ENCODE results near the gene DPP9.

Gene DPP9

GRCh38 chr19:4678881-4679790, 44.5 kb downstream of the DPP9 start:
- no peaks in the 10 kb centered on the region for H3K79me2 ChIP-seq (ENCODE audit: insufficient read depth, low read length)
- no peaks in the 10 kb centered on the region for H3K27me3 ChIP-seq (ENCODE audit: insufficient read depth, low read length, poor library complexity, severe bottlenecking)
- no peak overlapping the region for H2AFZ ChIP-seq (ENCODE audit: low read length)
- no peaks in the 10 kb centered on the region for H3K9me3 ChIP-seq (ENCODE audit: insufficient read depth, low read depth, low read length)
- no peaks in the 10 kb centered on the region for H4K20me1 ChIP-seq (ENCODE audit: insufficient read depth, low read length, poor library complexity, severe bottlenecking)
- no peaks in the 10 kb centered on the region for H3F3A ChIP-seq (ENCODE audit: low read depth)
- no peaks in the 10 kb centered on the region for H3K4me1 ChIP-seq (ENCODE audit: insufficient read depth, low read length, poor library complexity, severe bottlenecking)
- no peaks in the 10 kb centered on the region for H3K9me2 ChIP-seq (replicated peaks; ENCODE audit: low read depth, low read length)
- no peak for TF ChIP-seq CTCF (conservative IDR thresholded peaks at IDR 0.05; ENCODE audit: low read length)
- TF ChIP-seq EZH2phosphoT487 (IDR thresholded peaks at IDR 0.05; ENCODE audit: borderline replicate concordance): no peak
- H3K36me3 ChIP-seq (ENCODE audit: insufficient read depth, low read length): peaks cover 7% of the 10 kb centered on the region; the same call in 1 of the 2 replicates
- no peak overlapping the region for H3K4me2 ChIP-seq (ENCODE audit: low read depth, low read length, poor library complexity, severe bottlenecking)
- no peak overlapping the region for H3K4me3 ChIP-seq (ENCODE audit: low read length, poor library complexity, severe bottlenecking)
- no peak overlapping the region for H3K9ac ChIP-seq (ENCODE audit: low read depth, low read length, poor library complexity, severe bottlenecking)

DNA sequence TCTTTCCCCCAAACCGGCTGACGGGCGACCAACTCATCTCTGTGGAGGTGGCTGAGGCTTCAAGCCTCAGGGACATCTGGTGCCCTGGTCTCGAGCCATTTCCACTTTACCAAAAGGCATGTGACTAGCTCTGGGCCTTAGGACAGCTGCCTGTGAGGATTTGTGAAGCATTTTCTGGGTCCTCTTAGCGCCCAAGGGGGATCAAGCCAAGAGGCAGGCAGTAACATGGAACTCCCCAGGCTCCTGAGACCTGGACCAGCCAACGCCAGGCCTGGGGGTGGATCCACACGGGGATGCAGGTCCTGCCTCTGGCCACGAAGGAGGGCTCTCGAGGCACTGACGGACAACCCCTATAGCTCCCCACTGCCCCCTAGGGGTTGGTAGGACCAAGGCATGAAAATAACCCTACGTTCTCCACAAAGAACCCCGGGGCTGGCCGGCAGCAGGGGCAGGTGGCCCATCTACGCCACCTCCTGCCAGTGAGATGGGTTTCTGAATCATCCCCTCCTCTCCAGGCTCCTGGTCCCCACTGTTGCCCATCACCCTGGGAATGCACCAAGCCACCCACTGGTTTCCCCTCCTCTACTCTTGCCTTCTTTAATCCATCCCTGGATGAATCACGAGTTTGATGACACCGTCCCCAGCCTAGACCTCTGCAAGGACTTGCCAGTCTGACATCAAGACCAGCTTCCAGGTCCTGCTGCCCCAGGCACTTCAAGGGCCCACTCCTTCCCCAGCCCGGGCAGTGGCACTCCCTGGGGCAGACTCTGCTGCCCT, 46.5 kb downstream of the DPP9 start:
- H3F3A ChIP-seq (ENCODE audit: low read depth): 0 out of 2 replicates have a peak, but pooled peaks cover 2% of the 10 kb centered on the region
- H3K27me3 ChIP-seq (ENCODE audit: insufficient read depth, low read length, poor library complexity, severe bottlenecking): no peaks in the 10 kb centered on the region
- no peak overlapping the region for H3K9ac ChIP-seq (ENCODE audit: low read depth, low read length, poor library complexity, severe bottlenecking)
- H3K9me3 ChIP-seq (ENCODE audit: insufficient read depth, low read depth, low read length): no peaks in the 10 kb centered on the region
- H3K36me3 ChIP-seq (ENCODE audit: insufficient read depth, low read length): peaks cover 7% of the 10 kb centered on the region; the same call in 1 of the 2 replicates
- no peaks in the 10 kb centered on the region for H3K79me2 ChIP-seq (ENCODE audit: insufficient read depth, low read length)
- H3K4me1 ChIP-seq (ENCODE audit: insufficient read depth, low read length, poor library complexity, severe bottlenecking): no peaks in the 10 kb centered on the region
- H3K4me2 ChIP-seq (ENCODE audit: low read depth, low read length, poor library complexity, severe bottlenecking): no peak overlapping the region
- no peak overlapping the region for H2AFZ ChIP-seq (ENCODE audit: low read length)
- H3K4me3 ChIP-seq (ENCODE audit: low read length, poor library complexity, severe bottlenecking): no peak overlapping the region
- no peaks in the 10 kb centered on the region for H3K9me2 ChIP-seq (replicated peaks; ENCODE audit: low read depth, low read length)
- TF ChIP-seq CTCF (conservative IDR thresholded peaks at IDR 0.05; ENCODE audit: low read length) (peak; percentile 55), EZH2phosphoT487 (IDR thresholded peaks at IDR 0.05; ENCODE audit: borderline replicate concordance) (no peak)
- no peaks in the 10 kb centered on the region for H4K20me1 ChIP-seq (ENCODE audit: insufficient read depth, low read length, poor library complexity, severe bottlenecking)

GRCh38 chr19:4675346-4675745, 48.3 kb downstream of the DPP9 start:
- Histone ChIP-seq H3K4me2 (ENCODE audit: low read depth, low read length, poor library complexity, severe bottlenecking) (no peak overlapping the region), H2AFZ (ENCODE audit: low read length) (no peak overlapping the region), H3K4me1 (ENCODE audit: insufficient read depth, low read length, poor library complexity, severe bottlenecking) (no peaks in the 10 kb centered on the region), H4K20me1 (ENCODE audit: insufficient read depth, low read length, poor library complexity, severe bottlenecking) (no peaks in the 10 kb centered on the region), H3K9me3 (ENCODE audit: insufficient read depth, low read depth, low read length) (no peaks in the 10 kb centered on the region), H3K36me3 (ENCODE audit: insufficient read depth, low read length) (peaks cover 7% of the 10 kb centered on the region; the same call in 1 of the 2 replicates), H3K9me2 (replicated peaks; ENCODE audit: low read depth, low read length) (no peaks in the 10 kb centered on the region), H3K79me2 (ENCODE audit: insufficient read depth, low read length) (no peaks in the 10 kb centered on the region), H3K4me3 (ENCODE audit: low read length, poor library complexity, severe bottlenecking) (no peak overlapping the region), H3F3A (ENCODE audit: low read depth) (peaks cover 10% of the 10 kb centered on the region; the same call in 1 of the 2 replicates), H3K9ac (ENCODE audit: low read depth, low read length, poor library complexity, severe bottlenecking) (no peak overlapping the region), H3K27me3 (ENCODE audit: insufficient read depth, low read length, poor library complexity, severe bottlenecking) (no peaks in the 10 kb centered on the region)
- no peak for TF ChIP-seq EZH2phosphoT487 (IDR thresholded peaks at IDR 0.05; ENCODE audit: borderline replicate concordance)
